A673 (cell line): Measurements from ENCODE around the gene GFY. TPM values are rescaled to one million over a fixed set of nuclear protein-coding genes. Genes with fewer than 3 reads are reported as not detected.

Experiments used
- Bru-seq: library from RNA; stranded (reverse); fragments of 400-500 nt; gene quantifications from one replicate; lab custom pipeline; 2021; lab: Mats Ljungman, UMichigan
- BruChase-seq, 2 experiments: library from RNA; stranded (reverse); fragments of 400-500 nt; gene quantifications; one replicate each; lab custom pipeline; 2021; lab: Mats Ljungman, UMichigan
- BruUV-seq: library from RNA; stranded (reverse); fragments of 400-500 nt; replicated peaks from 2 replicates; lab custom pipeline; 2021; lab: Mats Ljungman, UMichigan
- CTCF ChIA-PET: fragments of 300-600 bp; sonication (Branson Sonifier 250); formaldehyde crosslinking; loops from one replicate; lab custom pipeline; 2022; ENCODE audit warnings: antibody characterized with exemption; lab: Charles Lee
- POLR2A ChIA-PET: fragments of 300-600 bp; sonication (Branson Sonifier 250); formaldehyde crosslinking; loops from one replicate; lab custom pipeline; 2022; ENCODE audit warnings: antibody characterized with exemption; ENCODE audit not compliant: low non-redundant PET; lab: Charles Lee
- DNase-seq: peaks from one replicate; pipeline ENCODE4 v3.0.0-alpha.2; 2015; ENCODE audit warnings: low spot score
- H3K27ac ChIP-seq: fragments of 200-600 bp; sonication (generic); 2 replicates; pipeline ENCODE4 v1.5.1; 2016; ENCODE audit warnings: mixed run types, low read depth, mild to moderate bottlenecking, mixed read lengths, antibody characterized with exemption, low read length; ENCODE audit not compliant: poor library complexity, severe bottlenecking
- H3K27me3 ChIP-seq: fragments of 200-600 bp; sonication (generic); replicated peaks from 2 replicates; pipeline ENCODE4 v1.6.1; 2017; ENCODE audit warnings: mixed run types, low read depth, mild to moderate bottlenecking, mixed read lengths, antibody characterized with exemption, low read length; ENCODE audit not compliant: insufficient read depth, poor library complexity
- H3K36me3 ChIP-seq: fragments of 200-600 bp; sonication (generic); 2 replicates; pipeline ENCODE4 v1.6.1; 2016; ENCODE audit warnings: mixed run types, mild to moderate bottlenecking, mixed read lengths, antibody characterized with exemption, low read length; ENCODE audit not compliant: insufficient read depth, poor library complexity, severe bottlenecking
- H3K4me1 ChIP-seq: fragments of 200-600 bp; sonication (generic); 2 replicates; pipeline ENCODE4 v1.6.1; 2017; ENCODE audit warnings: mixed run types, mild to moderate bottlenecking, mixed read lengths, antibody characterized with exemption, low read length; ENCODE audit not compliant: insufficient read depth, poor library complexity, severe bottlenecking
- H3K4me3 ChIP-seq: fragments of 200-600 bp; sonication (generic); 2 replicates; pipeline ENCODE4 v1.5.1; 2016; ENCODE audit warnings: low read depth, mixed run types, mild to moderate bottlenecking, mixed read lengths, low read length; ENCODE audit not compliant: poor library complexity, severe bottlenecking
- H3K9me3 ChIP-seq: fragments of 200-600 bp; sonication (generic); 2 replicates; pipeline ENCODE4 v1.6.1; 2016; ENCODE audit warnings: mixed run types, low read depth, mild to moderate bottlenecking, mixed read lengths, antibody characterized with exemption, low read length; ENCODE audit not compliant: poor library complexity, severe bottlenecking
- EZH2 ChIP-seq: fragments of 200-600 bp; sonication (generic); IDR thresholded peaks from 2 replicates; pipeline ENCODE4 v1.6.1; 2017; ENCODE audit warnings: borderline replicate concordance, low read depth, mild to moderate bottlenecking, mixed read lengths, antibody characterized with exemption, low read length; ENCODE audit not compliant: poor library complexity, severe bottlenecking
- intact Hi-C: fragments of 100-400 bp; cut with micrococcal nuclease; formaldehyde crosslinking; loops from one replicate; pipeline ENCODE4 v1.10.0; 2022; ENCODE audit not compliant: unreplicated experiment
- long read RNA-seq: library from polyadenylated mRNA; stranded (forward); transcript quantifications from one replicate; pipeline ENCODE4 v2.0.0, GENCODE V29; 2022
- total RNA-seq: library from RNA; stranded (reverse); gene quantifications from 2 replicates; pipeline ENCODE4 v1.2.3, GENCODE V29; 2021
- TF ChIP-seq, protein P1 (sequence below): fragments of 300-800, 200-600 bp; sonication (generic); conservative IDR thresholded peaks from 2 replicates; pipeline ENCODE4 v1.5.1; 2017; ENCODE audit warnings: low read depth, mild to moderate bottlenecking, antibody characterized with exemption, low read length, moderate library complexity, mixed read lengths

GFY gene, protein sequence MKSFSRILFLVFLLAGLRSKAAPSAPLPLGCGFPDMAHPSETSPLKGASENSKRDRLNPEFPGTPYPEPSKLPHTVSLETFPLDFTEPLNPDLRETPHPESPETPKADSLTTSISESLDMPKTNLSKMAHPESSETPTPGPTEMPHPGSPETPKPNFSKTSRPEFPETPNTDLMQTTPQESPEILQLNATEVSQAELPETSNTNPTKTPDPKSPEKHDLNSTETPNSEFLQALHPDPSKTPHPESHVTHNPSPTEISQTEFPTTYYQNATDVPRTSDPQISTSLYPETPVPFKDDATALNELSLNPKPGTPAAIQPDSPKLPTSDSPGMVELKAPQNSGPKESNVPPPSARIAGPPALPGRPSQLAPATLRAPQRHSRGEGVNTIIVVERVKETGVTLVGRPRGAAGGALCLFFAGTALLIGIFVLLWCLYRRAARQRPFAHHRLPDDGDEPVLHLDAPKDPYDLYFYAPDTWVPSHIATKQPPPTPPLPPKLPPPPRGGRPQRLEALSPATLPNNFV
- not detected in 2 replicates for total RNA-seq
- not detected for Bru-seq, nascent RNA
- percentile 8 among the genes with signal in this experiment for BruChase-seq, experiment 1, labeled RNA remaining after a 2-hour chase
- BruChase-seq, experiment 2, labeled RNA remaining after a 6-hour chase, result not detected
- long read RNA-seq, result 0 reads

DNA sequence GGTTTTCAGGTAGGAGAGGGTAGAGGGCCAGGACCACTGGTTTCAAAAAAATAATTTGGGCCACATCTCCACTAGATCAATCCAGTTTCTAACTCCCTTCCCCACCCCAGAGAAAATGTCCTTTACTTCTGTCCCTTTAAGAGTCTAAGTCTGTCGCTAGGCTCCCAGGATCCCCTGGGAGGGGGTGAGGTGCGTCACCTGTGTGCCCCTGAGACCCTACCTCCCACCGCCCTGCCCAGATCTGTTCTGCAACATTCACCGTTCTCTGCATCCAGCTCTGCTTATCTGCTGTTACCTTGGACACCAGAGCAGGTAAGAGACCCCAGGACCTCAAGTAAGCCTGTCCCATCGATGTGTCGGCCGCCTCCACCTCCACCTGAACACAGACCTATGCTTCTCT, at the start of gene GFY:
Gene GFY (plus strand): TSS at position 211 of the 400 bp plus-strand sequence. CDS start 1,043 bp downstream, outside the sequence.
- BruUV-seq, result no TSS peak
- peaks cover 85% of the 10 kb centered on the region for H3K27me3 ChIP-seq
- H3K36me3 ChIP-seq, result no peaks in the 10 kb centered on the region
- CTCF ChIA-PET, result interaction anchor here (0.6 kb wide), 1 partner anchor 1030 kb away, joined by 8 read pairs; no protein-coding TSS in a partner anchor
- H3K4me3 ChIP-seq, result no peak within 1 kb of the TSS
- intact Hi-C loops, result no loop called here
- TF ChIP-seq, protein P1, sequence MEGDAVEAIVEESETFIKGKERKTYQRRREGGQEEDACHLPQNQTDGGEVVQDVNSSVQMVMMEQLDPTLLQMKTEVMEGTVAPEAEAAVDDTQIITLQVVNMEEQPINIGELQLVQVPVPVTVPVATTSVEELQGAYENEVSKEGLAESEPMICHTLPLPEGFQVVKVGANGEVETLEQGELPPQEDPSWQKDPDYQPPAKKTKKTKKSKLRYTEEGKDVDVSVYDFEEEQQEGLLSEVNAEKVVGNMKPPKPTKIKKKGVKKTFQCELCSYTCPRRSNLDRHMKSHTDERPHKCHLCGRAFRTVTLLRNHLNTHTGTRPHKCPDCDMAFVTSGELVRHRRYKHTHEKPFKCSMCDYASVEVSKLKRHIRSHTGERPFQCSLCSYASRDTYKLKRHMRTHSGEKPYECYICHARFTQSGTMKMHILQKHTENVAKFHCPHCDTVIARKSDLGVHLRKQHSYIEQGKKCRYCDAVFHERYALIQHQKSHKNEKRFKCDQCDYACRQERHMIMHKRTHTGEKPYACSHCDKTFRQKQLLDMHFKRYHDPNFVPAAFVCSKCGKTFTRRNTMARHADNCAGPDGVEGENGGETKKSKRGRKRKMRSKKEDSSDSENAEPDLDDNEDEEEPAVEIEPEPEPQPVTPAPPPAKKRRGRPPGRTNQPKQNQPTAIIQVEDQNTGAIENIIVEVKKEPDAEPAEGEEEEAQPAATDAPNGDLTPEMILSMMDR, result no peak
- no peak for TF ChIP-seq EZH2
- POLR2A ChIA-PET, result interaction anchor here (0.5 kb wide), 1 partner anchor 553 kb away, joined by 3 read pairs; the partner anchor contains the start of gene PPP1R15A
- H3K27ac ChIP-seq, result no peak within 1 kb of the TSS
- no peaks in the 10 kb centered on the region for H3K9me3 ChIP-seq
- DNase-seq, result no peak
- peaks cover 18% of the 10 kb centered on the region for H3K4me1 ChIP-seq

DNA sequence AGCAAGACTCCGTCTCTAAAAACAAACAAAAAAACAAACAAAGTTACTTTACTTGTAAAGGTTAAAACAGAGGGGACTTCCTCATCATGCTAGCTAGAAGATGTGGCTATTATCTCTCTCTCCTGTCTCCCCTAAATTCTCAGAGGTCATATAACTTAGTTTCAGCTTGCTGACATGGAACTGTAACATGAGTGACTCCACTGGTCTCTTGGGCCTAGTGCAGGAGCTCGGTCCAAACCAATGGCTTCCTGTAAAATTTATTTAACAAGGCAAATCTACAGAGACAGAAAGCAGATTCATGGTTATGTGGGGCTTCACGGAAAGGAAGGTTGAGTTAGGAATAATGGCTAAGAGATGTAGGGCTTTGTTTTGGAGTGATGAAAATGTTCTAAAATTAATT, 46.7 kb upstream of the GFY start:
- POLR2A ChIA-PET, result no interaction called here
- intact Hi-C loops, result no loop called here
- Histone ChIP-seq H3K9me3 (peaks cover 10% of the 10 kb centered on the region), H3K4me1 (no peaks in the 10 kb centered on the region), H3K27me3 (no peaks in the 10 kb centered on the region), H3K4me3 (no peak overlapping the region), H3K36me3 (no peaks in the 10 kb centered on the region), H3K27ac (no peak overlapping the region)
- no peak for DNase-seq
- no TSS peak for BruUV-seq
- TF ChIP-seq, protein P1, result no peak
- no peak for TF ChIP-seq EZH2
- CTCF ChIA-PET, result no interaction called here

DNA sequence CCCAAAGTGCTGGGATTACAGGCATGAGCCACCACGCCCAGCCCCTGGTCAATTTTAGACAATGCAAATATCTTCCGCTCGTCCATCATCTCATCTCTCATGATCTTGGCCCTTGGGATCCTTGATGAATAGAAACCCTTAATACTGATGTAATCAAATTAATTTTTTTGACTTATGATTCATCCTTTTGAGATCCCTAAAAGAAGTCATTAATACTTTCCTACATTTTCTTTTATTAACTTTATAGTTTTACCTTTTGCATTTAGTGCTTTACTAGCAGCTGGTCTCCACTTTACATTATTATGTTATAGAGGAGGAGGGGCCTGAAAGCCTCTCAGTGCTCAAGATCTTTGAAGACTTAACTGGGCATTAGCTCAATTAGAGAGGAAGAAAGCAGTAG, 44.8 kb upstream of the GFY start:
- intact Hi-C loops, result no loop called here
- BruUV-seq, result no TSS peak
- POLR2A ChIA-PET, result no interaction called here

More for the DNA sequence above, 44.8 kb upstream of the GFY start:
- Histone ChIP-seq H3K4me3 (no peak overlapping the region), H3K9me3 (peaks cover 10% of the 10 kb centered on the region), H3K27me3 (no peaks in the 10 kb centered on the region), H3K36me3 (no peaks in the 10 kb centered on the region), H3K27ac (no peak overlapping the region), H3K4me1 (no peaks in the 10 kb centered on the region)
- TF ChIP-seq, protein P1, result no peak
- no peak for TF ChIP-seq EZH2
- CTCF ChIA-PET, result no interaction called here
- no peak for DNase-seq
